Caki2 (cell line): ENCODE measurements around the gene PUS10. TPM values are rescaled to one million over a fixed set of nuclear protein-coding genes. Genes with fewer than 3 reads are reported as not detected.
"Not testable (repeated sequence)": the region's sequence is repeated elsewhere in the genome, so short reads cannot be mapped to it uniquely, and the experiment has no call there.

Experiments used
- DNase-seq: peaks from one replicate; pipeline ENCODE4 v3.0.0-alpha.2; 2015; ENCODE audit warnings: low read depth
- in situ Hi-C: cut with HindIII; loops from 2 replicates; pipeline ENCODE4 v1.10.0; 2016; ENCODE audit warnings: low sequenced_read_pairs, low pct_unique_long_range_greater_than_20kb, mixed read lengths
- total RNA-seq: library from RNA; depleted of rRNA; stranded (reverse); fragments of >200 nt; shearing (Covaris generic); gene quantifications from 2 replicates; pipeline ENCODE4 v1.2.3, GENCODE V29; 2014; ENCODE audit warnings: low replicate concordance

PUS10 gene
- total RNA-seq, 1 experiment from 2014 or later, result 7.9 TPM

DNA sequence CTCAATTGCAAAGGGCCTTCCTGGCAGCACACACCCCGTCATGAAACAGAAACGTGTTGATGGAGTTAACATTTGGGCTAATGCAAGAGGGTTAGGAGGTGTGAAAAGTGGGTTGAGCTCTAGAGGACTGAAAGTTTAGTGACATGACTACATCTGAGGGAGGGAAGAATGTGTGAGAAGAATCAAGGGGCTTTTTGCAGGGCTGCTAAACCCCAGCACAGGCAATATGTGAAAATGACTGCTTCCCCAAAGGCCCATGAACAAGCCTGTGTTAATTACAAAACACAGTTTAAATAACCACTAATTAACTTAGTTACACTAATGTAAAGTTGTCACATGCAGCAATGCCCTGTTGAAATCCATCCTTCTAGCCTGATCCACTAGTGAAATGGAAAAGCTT is 63.9 kb downstream of the PUS10 start:
- in situ Hi-C loops, result no loop called here
- no peak for DNase-seq

DNA sequence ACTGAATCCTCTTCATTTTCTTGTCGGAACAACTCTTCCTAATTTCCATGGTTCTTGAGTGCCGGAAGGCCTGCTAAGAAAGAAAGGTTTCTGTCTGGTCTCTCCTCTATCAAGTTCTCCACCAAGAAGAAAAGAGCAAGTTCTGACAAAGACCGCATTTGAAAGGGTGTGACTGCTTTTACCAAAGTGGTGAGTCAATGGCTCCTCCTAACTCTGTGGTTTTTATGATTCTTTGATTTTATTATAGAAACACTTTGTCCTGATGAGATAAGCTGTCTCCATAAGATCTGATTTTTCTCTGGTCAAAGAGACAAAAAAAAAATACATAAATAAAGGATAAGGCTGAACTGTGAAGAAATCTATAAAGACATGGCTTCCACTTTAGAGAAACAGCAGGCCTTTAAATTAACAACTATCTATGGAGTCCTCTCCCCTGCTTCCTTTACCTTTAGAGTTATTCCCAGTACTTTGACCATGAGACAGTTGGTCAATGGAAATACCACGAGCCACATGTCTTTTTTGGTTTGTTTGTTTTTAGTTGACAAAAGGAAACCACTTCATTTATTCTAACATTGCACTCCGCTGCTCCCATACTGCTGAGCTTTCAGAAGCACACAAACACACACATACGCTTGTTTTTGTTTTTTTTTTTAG is 69.0 kb downstream of the PUS10 start:
- in situ Hi-C loops, result no loop called here
- no peak for DNase-seq

DNA sequence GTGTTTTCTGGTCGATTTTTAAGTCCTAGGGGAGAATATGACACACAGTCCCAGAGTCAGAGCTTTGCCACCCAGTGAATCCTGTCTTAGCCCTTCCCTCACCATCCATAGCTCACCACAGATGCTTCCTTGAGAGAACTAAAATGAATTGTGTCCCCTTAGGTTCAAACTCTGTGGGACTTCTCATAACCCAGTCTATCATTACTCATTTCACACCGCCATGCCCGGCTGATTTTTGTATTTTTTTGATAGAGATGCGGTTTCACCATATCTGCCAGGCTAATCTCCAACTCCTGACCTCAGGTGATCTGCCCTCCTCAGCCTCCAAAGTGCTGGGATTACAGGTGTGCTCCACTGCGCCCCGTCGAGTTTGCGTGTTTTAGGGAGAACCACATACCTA is 69.9 kb downstream of the PUS10 start:
- no peak for DNase-seq
- in situ Hi-C loops, result no loop called here

DNA sequence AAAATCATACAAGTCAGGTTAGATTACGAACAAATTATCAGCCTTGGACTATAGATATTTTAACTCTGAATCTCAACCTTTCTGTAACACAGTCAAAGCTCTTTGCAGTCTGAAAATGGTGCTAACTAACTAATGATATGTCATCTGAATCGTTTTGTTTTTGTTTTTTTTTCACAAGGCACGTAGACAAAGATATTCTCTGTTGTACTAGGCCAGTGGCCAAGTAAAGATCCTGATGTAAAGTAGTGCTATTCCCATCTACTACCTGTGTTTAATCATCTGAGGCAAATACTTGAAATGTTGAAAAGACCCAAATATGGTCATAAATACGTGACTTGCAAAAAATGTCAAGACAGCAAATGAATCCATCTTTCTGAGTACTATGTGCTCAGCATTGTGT is 71.0 kb downstream of the PUS10 start:
- in situ Hi-C loops, result no loop called here
- no peak for DNase-seq

DNA sequence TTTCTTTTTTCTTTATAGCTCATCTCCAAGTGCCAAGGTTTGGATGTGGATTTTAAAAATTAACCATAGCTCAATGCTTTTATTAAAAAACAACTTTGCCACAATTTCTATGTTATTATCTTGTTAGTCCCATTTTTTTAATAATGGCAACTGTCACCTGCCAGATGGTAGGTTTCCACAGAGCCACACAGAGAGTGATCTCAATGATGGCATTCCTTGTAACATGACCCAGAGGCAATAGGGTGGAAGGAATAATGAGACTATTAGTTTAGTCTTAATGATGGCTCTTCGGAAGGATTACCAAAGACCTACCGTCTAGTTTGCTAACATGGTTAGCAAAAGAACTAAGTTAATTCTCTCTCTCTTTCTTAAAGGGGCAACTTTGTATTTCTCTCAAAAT is 72.7 kb downstream of the PUS10 start:
- in situ Hi-C loops, result no loop called here
- DNase-seq, result no peak

DNA sequence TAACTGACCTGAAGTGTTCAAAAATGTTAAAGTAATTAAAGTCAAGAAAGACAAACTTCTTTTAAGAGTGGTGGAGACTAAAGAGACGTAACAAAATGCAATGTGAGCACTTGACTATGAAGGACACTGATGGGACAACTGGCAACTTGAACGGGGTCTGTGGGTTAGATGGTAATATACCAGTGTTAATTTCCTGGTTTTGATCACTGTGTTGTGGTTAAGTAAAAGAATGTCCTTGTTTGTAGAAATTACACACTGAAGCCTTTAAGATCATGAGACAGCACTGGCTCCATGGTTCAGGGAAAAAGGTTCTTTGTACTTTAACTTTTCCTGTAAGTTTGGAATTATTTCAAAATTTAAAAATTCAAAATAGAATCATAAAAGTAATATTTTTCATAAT is 78.4 kb downstream of the PUS10 start:
- in situ Hi-C loops, result no loop called here
- DNase-seq, result no peak

DNA sequence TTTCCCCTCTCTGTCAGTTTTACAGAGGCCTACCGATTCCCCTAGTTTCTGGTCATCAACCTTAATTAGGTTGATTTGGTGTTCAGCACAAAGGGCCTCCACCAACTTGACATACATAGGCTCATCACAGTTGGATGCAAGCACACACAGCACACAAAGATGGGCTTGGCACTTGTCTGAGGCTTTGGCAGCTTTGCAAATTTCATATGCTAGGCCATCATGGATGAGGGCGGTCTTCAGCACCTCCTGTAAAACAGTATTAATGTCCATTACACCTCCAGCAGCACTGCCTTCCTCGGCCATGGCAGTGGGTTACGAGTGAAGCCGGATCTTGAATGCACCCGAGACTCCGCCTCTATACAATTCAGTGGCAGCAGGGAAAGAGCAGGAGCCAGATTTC is 79.8 kb downstream of the PUS10 start:
- in situ Hi-C loops, result no loop called here
- no peak for DNase-seq

DNA sequence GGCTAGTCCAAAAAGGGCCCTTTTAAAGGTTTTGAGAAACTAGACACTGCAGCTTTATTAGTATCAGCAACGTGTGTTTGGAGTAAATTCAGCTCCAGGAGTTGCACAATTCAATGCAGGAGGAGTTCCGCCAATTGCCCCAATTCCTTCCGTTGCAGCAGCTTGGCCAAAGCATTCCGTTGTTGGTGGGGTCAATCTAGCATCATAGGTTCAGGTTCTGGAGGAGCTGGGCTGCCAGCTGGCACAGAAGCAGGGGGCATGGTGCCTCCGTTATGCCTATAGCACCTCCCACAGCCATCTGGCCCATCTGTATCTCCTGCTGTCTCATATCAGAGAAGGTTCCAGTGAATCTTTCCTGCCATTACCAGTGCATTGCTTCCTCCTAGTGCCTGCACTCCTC is 81.3 kb downstream of the PUS10 start:
- in situ Hi-C loops, result no loop called here
- no peak for DNase-seq

DNA sequence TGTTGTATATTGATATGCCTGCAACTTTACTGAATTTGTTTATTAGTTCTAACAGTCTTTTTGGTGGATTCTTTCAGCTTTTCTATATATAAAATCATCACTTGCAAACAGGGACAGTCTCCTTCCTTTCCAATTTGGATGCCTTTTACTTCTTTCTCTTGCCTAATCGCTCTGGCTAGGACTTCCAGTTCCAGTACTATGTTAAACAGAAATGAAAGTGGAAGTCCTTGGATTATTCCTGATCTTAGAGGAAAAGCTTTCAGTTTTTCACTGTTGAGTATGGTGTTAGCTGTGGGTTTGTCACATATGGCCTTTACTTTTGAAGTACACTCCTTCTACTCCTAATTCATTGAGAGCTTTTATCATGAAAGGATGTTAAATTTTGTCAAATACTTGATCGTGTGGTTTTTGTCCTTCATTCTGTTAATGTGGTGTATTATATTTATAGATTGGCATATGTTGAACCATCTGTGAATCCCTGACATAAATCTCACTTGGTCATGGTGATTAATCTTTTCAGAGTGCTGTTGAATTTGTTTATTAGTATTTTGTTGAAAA is 83.8 kb downstream of the PUS10 start:
- DNase-seq, result no peak
- in situ Hi-C loops, result no loop called here

DNA sequence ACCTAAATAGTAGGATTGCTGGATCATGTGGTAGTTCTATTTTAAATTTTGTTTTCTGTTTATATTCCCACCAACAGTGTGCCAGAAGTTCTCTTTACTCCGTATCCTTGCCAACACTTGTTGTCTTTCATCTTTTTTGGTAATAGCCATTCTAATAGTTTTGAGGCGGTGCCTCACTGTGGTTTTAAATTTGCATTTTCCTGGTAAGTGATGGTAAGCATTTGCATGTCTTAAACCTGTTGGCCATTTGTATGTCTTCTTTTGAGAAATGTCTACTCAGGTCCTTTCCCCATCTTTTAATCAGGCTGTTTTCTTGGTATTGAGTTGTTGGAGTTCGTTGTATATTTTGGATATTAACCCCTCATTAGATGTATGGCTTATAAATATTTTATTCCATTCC is 85.1 kb downstream of the PUS10 start:
- no peak for DNase-seq
- in situ Hi-C loops, result no loop called here

DNA sequence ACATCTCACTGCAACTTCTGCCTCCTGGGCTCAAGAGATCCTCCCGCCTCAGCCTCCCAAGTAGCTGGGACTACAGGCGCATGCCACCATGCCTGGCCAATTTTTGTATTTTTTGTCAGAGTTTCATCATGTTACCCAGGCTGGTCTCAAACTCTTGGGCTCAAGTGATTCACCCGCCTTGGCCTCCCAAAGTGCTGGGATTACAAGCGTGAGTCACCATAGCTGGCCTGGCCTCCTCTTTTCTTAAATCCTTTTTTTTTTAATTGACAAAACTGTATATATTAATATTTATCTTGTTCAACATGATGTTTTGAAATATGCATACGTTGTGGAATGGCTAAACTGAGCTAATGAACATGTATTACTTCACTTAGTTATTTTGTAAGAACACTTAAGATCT is 86.0 kb downstream of the PUS10 start:
- DNase-seq, in situ Hi-C loops: not testable (repeated sequence)

DNA sequence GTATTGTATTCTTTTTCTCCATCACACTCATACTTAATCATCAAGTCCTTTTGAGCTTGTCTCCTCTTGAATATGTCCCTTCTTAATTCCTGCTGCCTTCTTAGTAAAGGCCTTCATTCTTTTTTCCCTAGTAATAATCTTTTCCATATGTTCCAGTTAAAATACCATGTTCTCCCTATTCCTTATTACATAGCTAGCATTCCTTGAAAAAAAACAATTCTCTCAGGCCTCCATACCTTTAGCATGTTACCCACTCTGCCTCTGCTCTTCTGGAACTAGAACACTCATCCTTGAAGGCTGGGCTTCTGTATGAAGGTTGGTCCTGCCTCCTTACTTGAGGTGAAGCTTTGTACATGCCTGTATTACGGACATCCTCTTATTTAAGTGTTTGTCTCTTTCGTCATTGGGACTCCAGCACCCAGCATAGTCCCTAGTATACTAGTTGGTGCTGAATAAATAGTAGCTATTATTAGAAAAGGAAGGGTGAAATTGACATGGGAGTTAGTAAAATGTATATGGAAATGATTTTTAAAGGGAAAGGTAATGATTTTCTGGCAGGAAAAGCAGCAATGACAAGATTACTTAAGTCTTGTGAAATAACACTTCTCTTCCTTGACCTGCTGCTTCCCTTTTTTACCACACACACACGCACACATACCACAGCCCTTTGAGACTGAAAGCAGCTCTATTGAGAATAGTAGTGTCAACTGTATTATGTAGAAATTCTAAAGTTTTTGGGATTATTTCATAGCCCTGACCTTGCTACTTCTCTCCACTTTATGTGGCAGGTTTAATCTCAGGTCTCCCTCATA is 91.1 kb downstream of the PUS10 start:
- no peak for DNase-seq
- in situ Hi-C loops, result no loop called here

DNA sequence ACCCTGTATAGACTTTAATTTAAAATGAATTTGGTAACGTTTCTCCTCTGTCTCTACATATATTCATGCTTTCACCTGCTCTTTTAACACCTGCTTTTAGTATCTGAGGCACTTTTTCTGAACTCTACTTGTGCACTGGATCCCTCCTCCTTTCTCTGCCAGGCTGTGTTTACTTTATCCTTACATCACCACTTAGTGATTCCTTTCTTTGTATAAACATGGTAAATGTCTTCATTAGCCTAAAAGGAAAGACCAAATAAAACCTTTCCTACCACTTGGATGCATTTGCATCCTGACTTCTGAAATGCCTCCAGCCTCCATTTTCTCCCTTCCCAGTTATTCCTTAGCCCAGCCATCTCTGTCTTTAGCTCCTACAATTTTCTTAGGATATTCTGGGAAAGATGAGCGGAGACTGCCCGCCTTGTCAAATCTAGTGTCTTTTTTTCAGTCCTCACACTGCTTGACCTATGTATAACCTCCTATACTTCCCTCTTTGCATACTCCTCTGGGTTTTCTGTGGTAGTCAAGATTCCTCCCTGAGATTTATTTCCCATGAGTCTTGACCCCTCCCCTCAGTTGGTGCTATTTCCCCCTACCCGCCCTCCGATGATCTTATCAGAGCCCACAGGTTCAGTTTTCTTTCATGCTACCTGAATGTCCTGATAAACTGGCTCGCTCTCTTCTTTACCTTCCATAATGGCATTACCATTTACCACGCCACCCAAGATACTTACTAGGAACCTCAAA is 91.9 kb downstream of the PUS10 start:
- in situ Hi-C loops, result no loop called here
- DNase-seq, result no peak

DNA sequence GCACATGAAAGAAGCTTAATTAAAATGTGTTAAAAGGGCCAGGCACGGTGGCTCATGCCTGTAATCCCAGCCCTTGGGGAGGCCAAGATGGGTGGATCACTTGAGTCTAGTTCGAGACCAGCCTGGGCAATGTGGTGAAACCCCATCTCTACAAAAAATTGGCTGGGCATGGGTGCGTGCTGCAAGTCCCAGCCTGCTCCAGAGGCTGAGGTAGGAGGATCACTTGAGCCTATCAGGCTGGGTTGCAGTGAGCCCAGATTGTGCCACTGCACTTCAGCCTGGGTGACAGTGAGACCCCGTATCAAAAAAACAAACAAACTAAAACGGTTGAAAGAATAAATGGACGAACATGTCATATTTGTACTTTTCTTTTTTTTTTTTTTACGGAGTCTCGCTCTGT is 110.7 kb downstream of the PUS10 start:
- no peak for DNase-seq
- in situ Hi-C loops, result no loop called here

DNA sequence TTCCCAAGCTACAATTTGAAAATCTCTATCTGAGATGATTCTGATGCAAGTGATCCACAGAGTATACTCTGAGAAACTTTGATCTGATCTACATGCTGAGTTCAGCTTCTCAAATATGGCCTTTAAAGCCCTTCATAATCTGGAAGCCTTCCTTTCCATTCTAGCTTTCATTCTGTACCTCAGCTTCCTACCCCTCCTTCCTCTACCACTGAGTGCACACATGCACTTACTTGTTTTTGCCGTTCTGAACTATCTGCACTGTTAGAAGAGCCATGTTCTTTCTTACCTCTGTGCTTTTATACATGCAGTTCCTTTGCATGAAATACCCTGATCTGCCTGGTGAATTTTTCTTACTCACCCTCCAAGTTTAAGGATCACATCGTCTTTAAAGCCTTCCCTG is 111.7 kb downstream of the PUS10 start:
- DNase-seq, result no peak
- in situ Hi-C loops, result no loop called here

DNA sequence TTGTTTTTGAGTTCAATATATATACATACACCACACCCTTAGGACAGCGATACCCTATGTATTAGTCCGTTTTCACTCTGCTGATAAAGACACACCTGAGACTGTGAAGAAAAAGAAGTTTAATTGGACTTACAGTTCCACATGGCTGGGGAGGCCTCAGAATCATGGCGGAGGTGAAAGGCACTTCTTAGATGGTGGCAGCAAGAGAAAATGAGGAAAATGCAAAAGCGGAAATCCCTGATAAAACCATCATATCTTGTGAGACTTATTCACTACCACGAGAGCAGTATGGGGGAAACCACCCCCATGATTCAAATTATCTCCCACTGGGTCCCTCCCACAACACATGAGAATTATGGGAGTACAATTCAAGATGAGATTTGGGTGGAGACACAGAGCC is 112.2 kb downstream of the PUS10 start:
- in situ Hi-C loops, result not testable (repeated sequence)

DNA sequence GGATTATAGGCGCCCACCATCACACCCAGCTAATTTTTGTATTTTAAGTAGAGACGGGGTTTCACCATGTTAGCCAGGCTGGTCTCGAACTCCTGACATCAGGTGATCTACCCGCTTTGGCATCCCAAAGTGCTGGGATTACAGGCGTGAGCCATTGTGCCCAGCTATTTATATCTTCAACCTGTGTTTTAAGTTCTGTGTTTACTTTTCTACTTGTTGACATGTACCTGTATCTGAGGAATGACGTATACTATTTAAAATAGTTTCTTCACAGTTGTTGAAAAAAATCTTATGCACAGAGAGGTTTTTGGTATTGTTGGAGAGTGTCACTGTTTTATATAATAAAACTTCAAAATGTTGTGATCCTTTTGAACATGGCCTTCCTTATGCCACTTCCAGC is 116.8 kb downstream of the PUS10 start:
- in situ Hi-C loops, result not testable (repeated sequence)

More for the DNA sequence above, 112.2 kb downstream of the PUS10 start:
- not testable (repeated sequence) for DNase-seq

DNA sequence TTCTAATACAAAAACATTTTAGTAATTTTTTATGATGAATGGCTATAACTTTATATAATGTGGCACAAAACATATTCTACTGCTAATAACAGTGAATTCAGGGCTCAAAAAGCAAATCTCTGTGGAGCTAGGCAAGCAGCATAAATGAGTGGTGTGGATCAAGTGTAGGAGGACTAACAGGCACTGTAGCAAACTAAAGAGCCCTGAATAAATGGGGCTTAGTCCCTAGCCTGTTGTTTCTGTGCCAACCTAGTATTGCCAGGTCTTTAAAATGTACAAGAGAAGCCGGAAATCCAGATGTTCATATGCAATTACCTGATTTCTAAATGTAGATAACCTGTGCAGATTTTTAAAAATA is 118.2 kb downstream of the PUS10 start:
- in situ Hi-C loops, result no loop called here
- DNase-seq, result no peak

More for the DNA sequence above, 116.8 kb downstream of the PUS10 start:
- DNase-seq, result not testable (repeated sequence)
